ENCODE measurements around the gene SMAD7.
"Not testable (repeated sequence)": the region's sequence is repeated elsewhere in the genome, so short reads cannot be mapped to it uniquely, and the experiment has no call there.

The SMAD7 gene

DNA sequence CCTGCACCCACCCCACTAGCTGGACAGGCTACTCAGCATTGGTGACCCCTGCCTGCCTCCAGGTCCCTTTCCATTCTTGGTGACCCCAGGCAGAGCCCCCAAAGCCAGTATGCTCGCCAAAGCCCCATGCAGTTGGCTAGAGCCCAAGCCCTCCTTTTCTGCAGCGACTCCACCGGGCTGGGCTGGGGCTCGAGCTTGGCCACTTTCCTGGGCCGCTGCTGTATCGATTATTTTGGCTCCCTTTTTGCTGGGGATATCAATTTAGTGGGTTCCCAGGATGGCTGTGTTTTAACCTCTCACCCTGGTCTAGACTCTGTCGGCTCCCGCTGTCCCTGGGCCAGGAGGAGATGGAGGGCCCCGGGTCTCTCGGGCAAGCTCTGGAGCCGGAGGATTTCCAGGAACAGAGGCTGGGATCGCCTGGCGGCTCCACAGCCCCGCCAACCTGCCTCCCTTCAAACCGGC is 76.0 kb downstream of the SMAD7 start:
- no peak for DNase-seq

DNA sequence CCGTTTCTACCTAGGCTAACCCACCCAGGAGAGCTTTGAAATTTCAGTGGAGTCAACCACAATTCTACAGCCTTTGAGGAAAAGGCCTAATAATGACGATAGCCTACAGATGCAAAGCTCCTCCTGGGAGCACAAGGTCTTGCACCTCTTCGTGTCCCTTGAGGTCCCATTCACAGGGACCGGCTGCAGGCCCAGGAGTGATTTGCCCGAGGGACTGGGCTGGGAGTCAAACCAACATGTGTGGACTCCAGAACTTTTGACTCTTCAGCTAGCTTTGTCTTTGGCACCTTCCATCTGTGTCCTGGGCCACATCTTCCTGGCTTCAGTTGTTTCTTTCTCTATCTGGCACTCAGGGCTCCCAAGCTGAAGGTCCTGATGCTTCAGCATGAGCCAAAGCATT is 76.5 kb downstream of the SMAD7 start:
- no peak for DNase-seq

DNA sequence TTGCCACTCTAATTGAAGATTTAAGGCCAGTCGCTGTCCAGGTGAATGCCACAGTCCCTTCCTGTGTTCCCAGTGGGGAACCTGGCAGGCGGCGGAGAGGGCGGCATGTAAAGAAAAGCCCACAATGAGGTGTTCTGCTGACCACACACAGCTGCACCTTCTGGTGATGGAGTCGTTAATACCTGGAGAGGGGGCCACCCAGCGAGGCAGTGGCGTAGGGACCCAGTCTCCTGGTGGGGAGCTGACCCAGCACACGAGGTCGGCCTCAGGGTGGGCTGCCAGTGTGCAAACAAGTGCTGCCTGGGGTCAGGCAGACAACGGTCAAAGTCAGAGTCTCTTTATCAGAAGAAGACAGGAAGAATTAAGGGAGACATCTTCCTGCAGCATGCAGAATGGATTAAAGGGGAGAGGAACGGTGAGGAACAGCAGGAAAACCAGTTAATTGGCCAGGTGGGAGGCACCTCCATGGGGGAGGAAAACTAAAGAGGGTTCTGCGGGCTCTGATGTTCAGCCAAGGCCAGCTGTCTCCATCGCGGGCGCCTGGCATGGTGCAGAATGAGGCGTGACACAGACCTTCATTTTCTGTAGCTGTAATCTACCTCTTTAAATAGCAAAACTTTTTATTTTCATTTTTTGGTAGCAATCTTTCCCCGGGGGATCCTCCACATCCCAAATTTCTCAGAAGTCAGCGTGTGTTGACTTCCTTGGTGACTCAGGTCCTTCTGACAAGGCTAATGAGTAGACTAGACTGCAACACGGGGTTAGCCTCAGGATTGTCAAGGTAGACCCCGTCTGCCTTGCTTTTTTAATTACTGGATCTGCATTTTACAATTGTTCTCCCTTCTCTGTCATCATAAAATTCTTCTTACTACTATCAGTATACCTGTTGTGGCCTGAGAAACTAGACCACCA is 78.3 kb downstream of the SMAD7 start:
- DNase-seq = no peak

DNA sequence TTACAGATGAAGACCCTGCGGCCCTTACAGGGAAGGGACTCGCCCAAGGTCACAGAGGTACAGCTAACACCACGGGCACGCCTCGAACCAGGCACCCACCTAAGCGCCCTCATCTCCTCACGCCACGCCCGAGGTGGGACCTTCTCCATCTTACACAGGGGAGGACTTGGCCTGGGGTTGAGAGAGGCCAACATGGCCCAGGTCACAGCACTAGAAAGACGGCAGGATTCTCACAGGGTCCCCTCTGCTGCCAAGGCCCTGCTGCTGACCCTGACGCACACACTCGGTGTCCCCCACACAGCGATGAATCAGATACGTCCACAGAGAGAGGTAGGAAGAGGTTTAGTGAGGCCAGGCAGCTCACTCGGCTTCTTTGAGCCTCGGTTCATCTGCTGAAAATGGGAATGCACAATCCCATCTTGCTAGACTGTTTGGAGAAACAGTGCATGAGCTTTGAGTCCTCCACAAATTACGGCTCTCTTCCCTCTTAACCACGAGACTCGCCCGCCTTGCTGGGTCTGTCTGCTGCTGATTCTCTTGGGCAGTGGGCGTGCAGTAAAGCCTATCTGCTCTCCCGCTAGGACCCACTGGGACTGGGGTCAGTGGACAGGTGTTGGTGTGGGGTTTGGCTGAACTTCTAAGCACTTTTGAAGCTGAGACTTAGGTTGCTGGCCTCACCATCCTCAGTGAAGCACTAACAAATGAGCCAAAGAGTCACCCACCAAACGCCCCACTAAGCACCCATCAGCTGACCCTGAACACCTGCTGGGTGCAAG is 79.2 kb downstream of the SMAD7 start:
- DNase-seq = no peak

DNA sequence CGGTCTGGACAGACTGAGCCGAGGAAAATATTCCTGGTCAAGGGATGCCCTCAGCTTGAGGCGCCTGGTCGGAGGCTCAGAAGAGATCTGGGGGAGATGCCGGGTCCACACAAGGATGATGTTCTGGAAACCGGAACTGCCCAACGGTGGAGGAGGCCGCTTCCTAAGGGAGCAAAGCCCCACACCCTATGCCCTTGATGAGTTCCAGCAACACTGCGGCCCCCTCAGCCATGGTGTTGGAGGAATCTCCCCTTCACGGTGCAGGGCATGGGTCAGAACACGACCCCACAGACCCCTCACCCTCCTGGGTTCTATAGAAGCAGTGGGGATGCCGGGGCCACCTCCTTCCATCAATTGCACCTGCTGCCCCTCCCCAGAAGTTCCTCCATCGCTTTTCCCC is 79.8 kb downstream of the SMAD7 start:
- not testable (repeated sequence) for DNase-seq

Data from KG1 (cell line).